ENCODE data around the gene TCTN1. TPM values are rescaled to one million over a fixed set of nuclear protein-coding genes. Genes with fewer than 3 reads are reported as not detected.

Gene TCTN1
- total and polyA plus RNA-seq, 2 of the 13 experiments (the other 11 are each of a cell fraction or from before 2014, with no cell fraction given) = 13.6 to 16.0 TPM

DNA sequence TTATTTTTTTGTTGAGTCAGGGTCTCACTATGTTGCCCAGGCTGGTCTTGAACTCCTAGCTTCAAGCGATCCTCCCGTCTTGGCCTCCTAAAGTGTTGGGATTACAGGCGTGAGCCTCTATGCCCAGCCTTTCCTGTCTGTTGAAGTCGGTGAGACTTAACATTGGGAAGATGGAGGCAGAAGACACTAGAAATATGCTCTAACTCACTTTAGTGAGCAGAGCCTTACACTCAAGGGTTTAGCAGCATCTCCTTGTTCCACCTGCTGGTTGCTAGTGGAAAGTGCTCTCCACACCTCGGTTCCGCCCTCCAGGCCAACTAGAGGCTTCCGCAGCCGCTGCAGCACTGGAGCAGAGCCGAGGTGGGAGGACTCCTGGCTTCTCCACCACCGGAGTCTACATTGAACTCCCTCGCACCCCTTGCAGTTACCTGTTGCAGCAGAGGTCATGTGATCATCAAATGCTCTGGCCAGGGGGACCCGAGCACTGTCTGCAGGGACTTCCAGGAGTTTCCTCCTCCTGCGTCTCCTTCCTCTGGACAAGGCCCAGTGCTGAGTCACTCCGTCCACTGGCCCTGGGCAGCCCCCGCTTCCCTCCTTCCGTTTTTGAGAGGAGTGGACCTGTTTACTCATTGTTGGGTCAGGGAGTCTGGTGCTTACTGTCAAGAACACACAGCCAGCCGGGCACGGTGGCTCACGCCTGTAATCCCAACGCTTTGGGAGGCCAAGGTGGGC, 84.4 kb downstream of the TCTN1 start (continued):
- TF ChIP-seq ARID4A (CRISPR knock-in tag; IDR thresholded peaks at IDR 0.05; ENCODE audit: borderline replicate concordance) (no peak; the same call in 1 of the 2 replicates), PREB (CRISPR knock-in tag; IDR thresholded peaks at IDR 0.05) (no peak), ZNF432 (CRISPR knock-in tag; IDR thresholded peaks at IDR 0.05; ENCODE audit: borderline replicate concordance) (no peak), JUNB (CRISPR knock-in tag; IDR thresholded peaks at IDR 0.05; ENCODE audit: borderline replicate concordance) (no peak), ISX (CRISPR knock-in tag; conservative IDR thresholded peaks at IDR 0.05) (no peak), ZIK1 (CRISPR knock-in tag; IDR thresholded peaks at IDR 0.05; ENCODE audit: borderline replicate concordance, low read depth) (no peak), ZNF501 (CRISPR knock-in tag; IDR thresholded peaks at IDR 0.05) (peak; percentile 45; the same call in 1 of the 2 replicates), SP2 (CRISPR knock-in tag; IDR thresholded peaks at IDR 0.05) (no peak), DMAP1 (CRISPR knock-in tag; IDR thresholded peaks at IDR 0.05) (no peak; the same call in 1 of the 2 replicates), SP5 (CRISPR knock-in tag; IDR thresholded peaks at IDR 0.05; ENCODE audit: borderline replicate concordance, low read depth) (0 out of 2 replicates have a peak, but pooled peaks have one; percentile 37), CBX5 (CRISPR knock-in tag; IDR thresholded peaks at IDR 0.05; ENCODE audit: borderline replicate concordance) (no peak), HDAC1 (CRISPR knock-in tag; IDR thresholded peaks at IDR 0.05) (peak; percentile 63; the same call in 1 of the 2 replicates), ZSCAN31 (CRISPR knock-in tag; IDR thresholded peaks at IDR 0.05; ENCODE audit: low read depth) (no peak), MATR3 (CRISPR knock-in tag; IDR thresholded peaks at IDR 0.05) (no peak), ARNT2 (CRISPR knock-in tag; IDR thresholded peaks at IDR 0.05; ENCODE audit: low read depth) (no peak), ZNF446 (CRISPR knock-in tag; IDR thresholded peaks at IDR 0.05) (no peak), SOX6 (IDR thresholded peaks at IDR 0.05) (no peak), SOX6 (CRISPR knock-in tag; IDR thresholded peaks at IDR 0.05) (no peak), ZFP1 (CRISPR knock-in tag; IDR thresholded peaks at IDR 0.05) (no peak), POGK (CRISPR knock-in tag; conservative IDR thresholded peaks at IDR 0.05) (no peak), MIER3 (CRISPR knock-in tag; IDR thresholded peaks at IDR 0.05; ENCODE audit: borderline replicate concordance) (no peak), ZNF781 (CRISPR knock-in tag; IDR thresholded peaks at IDR 0.05; ENCODE audit: borderline replicate concordance, not compliant biosample characterization) (no peak)
- TF ChIP-seq, protein P1, sequence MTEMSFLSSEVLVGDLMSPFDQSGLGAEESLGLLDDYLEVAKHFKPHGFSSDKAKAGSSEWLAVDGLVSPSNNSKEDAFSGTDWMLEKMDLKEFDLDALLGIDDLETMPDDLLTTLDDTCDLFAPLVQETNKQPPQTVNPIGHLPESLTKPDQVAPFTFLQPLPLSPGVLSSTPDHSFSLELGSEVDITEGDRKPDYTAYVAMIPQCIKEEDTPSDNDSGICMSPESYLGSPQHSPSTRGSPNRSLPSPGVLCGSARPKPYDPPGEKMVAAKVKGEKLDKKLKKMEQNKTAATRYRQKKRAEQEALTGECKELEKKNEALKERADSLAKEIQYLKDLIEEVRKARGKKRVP (CRISPR knock-in tag; IDR thresholded peaks at IDR 0.05) = no peak
